ENCODE data around the gene XKR8.

Gene XKR8

DNA sequence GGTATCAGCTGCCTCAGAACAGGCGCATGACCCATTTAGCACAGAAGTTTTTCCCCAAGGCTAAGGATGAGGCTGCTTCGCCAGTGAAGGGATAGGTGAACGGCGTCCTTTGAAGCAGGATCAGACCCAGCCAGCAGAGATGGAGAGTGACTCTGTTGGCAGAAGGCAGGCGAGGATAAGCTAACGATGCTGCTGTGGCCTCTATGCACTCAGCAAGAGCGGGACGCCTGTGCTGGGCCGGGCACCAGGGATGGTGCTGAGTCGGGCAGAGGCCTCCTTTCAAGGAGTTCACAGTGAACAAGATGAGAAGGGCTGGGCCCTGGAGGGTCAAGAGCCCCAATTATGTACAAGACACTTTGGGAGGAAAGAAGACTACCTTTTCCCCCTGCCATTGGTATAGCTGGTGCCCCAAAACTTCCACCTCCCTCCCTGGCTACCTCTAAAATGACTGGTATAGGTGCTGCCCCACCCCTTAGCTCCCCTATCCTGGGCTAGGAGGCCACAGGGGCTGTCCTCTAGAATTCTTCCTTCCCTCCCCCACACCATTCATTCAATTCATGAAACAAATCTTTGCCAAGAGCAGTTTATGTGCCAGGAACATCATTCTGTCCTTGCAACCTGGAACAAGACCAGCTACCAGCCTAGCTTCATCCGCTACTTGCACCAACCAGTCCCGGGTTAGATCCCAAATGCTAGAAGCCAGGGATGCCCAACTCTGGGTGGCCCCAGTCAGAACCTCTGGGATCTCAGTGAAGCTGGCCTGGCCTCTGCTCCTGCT is 7.5 kb downstream of the XKR8 start:
- peak overlapping the region; percentile 54 for H3K27ac Mint-ChIP-seq
- peaks cover 24% of the 10 kb centered on the region for H3K4me1 Mint-ChIP-seq (ENCODE audit: low read depth)
- no peaks in the 10 kb centered on the region for H3K9me3 Mint-ChIP-seq
- no peak overlapping the region for H3K4me3 Mint-ChIP-seq
- peaks cover 21% of the 10 kb centered on the region for H3K36me3 Mint-ChIP-seq (ENCODE audit: low read depth)
- H3K27me3 Mint-ChIP-seq: no peaks in the 10 kb centered on the region

DNA sequence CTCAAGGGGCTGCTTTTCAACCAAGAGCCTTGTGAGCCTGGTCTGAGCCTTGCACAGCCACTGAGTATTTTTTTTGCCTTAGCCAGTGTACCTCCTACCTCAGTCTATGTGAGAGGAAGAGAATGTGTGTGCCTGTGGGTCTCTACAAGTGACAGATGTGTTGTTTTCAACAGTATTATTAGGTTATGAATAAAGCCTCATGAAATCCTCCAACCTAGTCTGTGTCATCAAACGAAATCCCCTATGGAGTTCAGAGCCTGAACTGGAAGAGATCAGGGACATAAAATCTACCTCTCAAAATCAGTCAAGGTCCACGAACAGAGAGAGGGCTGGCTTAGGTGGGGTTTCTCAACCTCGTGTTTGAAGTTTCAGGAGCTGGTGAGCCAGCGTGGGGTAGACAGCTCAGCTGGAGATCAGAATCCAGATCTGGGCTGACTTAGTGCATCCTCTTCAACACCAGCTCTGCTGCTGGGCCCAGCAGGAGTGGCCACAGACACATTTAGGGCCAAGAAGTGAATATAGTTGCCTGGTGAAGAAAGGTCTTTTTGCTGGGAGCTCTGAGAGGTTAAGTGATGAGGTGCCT is 8.2 kb downstream of the XKR8 start:
- Mint-ChIP-seq H3K27ac (peak overlapping the region; percentile 54), H3K4me3 (no peak overlapping the region), H3K36me3 (ENCODE audit: low read depth) (peaks cover 22% of the 10 kb centered on the region), H3K9me3 (no peaks in the 10 kb centered on the region), H3K27me3 (no peaks in the 10 kb centered on the region), H3K4me1 (ENCODE audit: low read depth) (peaks cover 24% of the 10 kb centered on the region)

DNA sequence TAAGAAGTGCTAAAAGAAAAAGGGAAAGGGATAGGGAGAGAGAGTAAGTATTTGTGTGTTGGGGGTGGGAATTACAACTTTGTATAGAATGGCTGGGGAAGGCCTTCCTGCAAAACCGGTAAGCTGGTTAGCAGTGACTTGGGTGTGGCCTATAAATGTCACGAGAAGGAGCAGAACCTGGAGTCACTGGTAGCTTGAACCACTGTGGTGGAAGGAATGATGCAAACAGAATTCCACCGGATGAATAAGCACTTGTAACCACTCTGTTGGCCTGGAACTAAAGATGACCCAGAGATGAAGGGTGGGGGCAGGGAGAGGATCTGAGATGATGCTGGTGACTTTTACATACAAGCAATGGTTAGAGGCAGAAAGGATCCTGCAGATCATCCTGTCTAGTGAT is 8.9 kb downstream of the XKR8 start:
- Mint-ChIP-seq H3K27ac (peak overlapping the region; percentile 54), H3K36me3 (ENCODE audit: low read depth) (peaks cover 27% of the 10 kb centered on the region), H3K9me3 (no peaks in the 10 kb centered on the region), H3K4me1 (ENCODE audit: low read depth) (peaks cover 24% of the 10 kb centered on the region), H3K27me3 (no peaks in the 10 kb centered on the region), H3K4me3 (no peak overlapping the region)

GRCh38 chr1:27970401-27970800 is 10.6 kb downstream of the XKR8 start:
- H3K27ac Mint-ChIP-seq: no peak overlapping the region
- no peaks in the 10 kb centered on the region for H3K27me3 Mint-ChIP-seq
- no peak overlapping the region for H3K4me3 Mint-ChIP-seq
- peaks cover 27% of the 10 kb centered on the region for H3K36me3 Mint-ChIP-seq (ENCODE audit: low read depth)
- peaks cover 24% of the 10 kb centered on the region for H3K4me1 Mint-ChIP-seq (ENCODE audit: low read depth)
- no peaks in the 10 kb centered on the region for H3K9me3 Mint-ChIP-seq

GRCh38 chr1:27971674-27972073 is 11.9 kb downstream of the XKR8 start:
- Mint-ChIP-seq H3K9me3 (no peaks in the 10 kb centered on the region), H3K4me3 (no peak overlapping the region), H3K27ac (no peak overlapping the region), H3K4me1 (ENCODE audit: low read depth) (peaks cover 24% of the 10 kb centered on the region), H3K36me3 (ENCODE audit: low read depth) (peaks cover 22% of the 10 kb centered on the region), H3K27me3 (no peaks in the 10 kb centered on the region)

GRCh38 chr1:27972141-27972540 is 12.4 kb downstream of the XKR8 start:
- Mint-ChIP-seq H3K4me1 (ENCODE audit: low read depth) (peaks cover 24% of the 10 kb centered on the region), H3K27ac (no peak overlapping the region), H3K36me3 (ENCODE audit: low read depth) (peaks cover 24% of the 10 kb centered on the region), H3K4me3 (no peak overlapping the region), H3K9me3 (no peaks in the 10 kb centered on the region), H3K27me3 (no peaks in the 10 kb centered on the region)

DNA sequence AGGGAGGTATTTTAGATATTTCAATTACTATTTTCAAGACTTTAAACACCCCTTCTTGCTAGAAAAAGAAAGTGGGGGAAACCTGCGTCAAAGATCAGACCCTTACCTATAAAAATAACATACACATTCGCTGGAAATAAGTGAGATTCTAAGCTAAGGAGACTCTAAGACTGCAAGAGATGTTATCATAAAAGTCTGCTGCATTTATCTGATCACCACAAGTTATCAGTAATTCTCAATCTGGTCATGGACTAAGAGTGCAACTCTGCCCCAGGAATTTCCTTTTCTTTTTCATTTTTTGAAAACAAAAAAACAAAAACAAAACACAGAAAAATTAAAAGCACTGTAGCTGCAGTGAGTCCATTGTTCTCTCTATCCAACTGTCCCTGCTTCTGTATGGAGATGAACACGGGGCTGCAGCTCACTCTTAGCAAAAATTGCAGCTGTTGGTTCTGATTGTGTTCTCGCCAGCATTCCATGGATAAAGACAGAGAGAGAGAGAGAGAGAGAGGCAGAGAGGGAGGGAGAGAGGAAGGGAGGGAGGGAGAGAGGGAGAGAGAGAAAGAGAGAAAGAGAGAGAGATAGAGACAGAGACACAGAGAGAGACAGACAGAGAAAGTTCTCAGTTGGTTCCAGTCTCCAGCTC is 14.1 kb downstream of the XKR8 start:
- H3K27me3 Mint-ChIP-seq: no peaks in the 10 kb centered on the region
- no peaks in the 10 kb centered on the region for H3K9me3 Mint-ChIP-seq
- peak overlapping the region; percentile 16 for H3K27ac Mint-ChIP-seq
- peaks cover 18% of the 10 kb centered on the region for H3K36me3 Mint-ChIP-seq (ENCODE audit: low read depth)
- H3K4me3 Mint-ChIP-seq: no peak overlapping the region
- H3K4me1 Mint-ChIP-seq (ENCODE audit: low read depth): peaks cover 10% of the 10 kb centered on the region

DNA sequence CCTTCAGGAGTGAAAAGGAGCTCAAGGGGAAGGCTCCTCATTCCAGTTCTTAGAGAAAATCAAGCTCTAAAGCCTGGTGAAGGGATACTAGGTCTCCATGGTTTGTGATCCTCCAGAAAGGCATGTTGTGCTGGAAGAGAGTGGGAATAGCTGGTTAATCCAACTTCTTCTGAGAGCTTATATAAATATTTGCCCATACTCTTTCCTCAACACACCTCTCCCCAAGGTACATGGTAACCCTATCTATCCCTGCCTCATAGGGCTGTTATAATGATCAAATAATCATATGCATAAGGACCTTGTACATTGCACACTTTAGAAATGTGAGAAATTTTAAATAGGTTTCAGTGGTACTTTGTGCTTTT is 14.6 kb downstream of the XKR8 start:
- H3K27me3 Mint-ChIP-seq: no peaks in the 10 kb centered on the region
- H3K4me1 Mint-ChIP-seq (ENCODE audit: low read depth): peaks cover 5% of the 10 kb centered on the region
- H3K9me3 Mint-ChIP-seq: no peaks in the 10 kb centered on the region
- no peak overlapping the region for H3K27ac Mint-ChIP-seq
- peaks cover 18% of the 10 kb centered on the region for H3K36me3 Mint-ChIP-seq (ENCODE audit: low read depth)
- H3K4me3 Mint-ChIP-seq: no peak overlapping the region

- Mint-ChIP-seq H3K9me3 (no peaks in the 10 kb centered on the region), H3K36me3 (ENCODE audit: low read depth) (peaks cover 7% of the 10 kb centered on the region), H3K4me3 (no peak overlapping the region), H3K4me1 (ENCODE audit: low read depth) (no peaks in the 10 kb centered on the region), H3K27me3 (no peaks in the 10 kb centered on the region), H3K27ac (no peak overlapping the region)
Observed at GRCh38 chr1:27979151-27979858, 19.5 kb downstream of the XKR8 start.

DNA sequence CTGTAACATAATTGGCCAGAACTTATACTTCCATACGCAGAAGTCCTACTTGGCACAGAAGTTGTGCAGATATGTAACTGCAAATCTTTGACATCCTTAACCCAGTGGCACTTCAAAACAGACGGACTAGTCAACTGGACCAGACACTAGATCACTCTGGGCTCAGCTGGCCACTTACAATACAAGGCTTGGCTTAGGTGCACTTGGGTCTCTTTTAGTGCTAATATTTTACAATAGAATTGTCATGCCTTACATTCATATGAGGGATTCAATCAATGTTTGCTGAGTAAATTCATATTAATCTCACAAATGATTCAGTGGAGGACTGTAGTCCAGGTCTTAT is 20.1 kb downstream of the XKR8 start:
- no peaks in the 10 kb centered on the region for H3K27me3 Mint-ChIP-seq
- no peaks in the 10 kb centered on the region for H3K9me3 Mint-ChIP-seq
- peaks cover 8% of the 10 kb centered on the region for H3K36me3 Mint-ChIP-seq (ENCODE audit: low read depth)
- no peak overlapping the region for H3K27ac Mint-ChIP-seq
- no peaks in the 10 kb centered on the region for H3K4me1 Mint-ChIP-seq (ENCODE audit: low read depth)
- no peak overlapping the region for H3K4me3 Mint-ChIP-seq

- Mint-ChIP-seq H3K27me3 (no peaks in the 10 kb centered on the region), H3K4me3 (no peak overlapping the region), H3K27ac (no peak overlapping the region), H3K4me1 (ENCODE audit: low read depth) (no peaks in the 10 kb centered on the region), H3K9me3 (no peaks in the 10 kb centered on the region), H3K36me3 (ENCODE audit: low read depth) (peaks cover 13% of the 10 kb centered on the region)
Observed at GRCh38 chr1:27980216-27980845, 20.6 kb downstream of the XKR8 start.

DNA sequence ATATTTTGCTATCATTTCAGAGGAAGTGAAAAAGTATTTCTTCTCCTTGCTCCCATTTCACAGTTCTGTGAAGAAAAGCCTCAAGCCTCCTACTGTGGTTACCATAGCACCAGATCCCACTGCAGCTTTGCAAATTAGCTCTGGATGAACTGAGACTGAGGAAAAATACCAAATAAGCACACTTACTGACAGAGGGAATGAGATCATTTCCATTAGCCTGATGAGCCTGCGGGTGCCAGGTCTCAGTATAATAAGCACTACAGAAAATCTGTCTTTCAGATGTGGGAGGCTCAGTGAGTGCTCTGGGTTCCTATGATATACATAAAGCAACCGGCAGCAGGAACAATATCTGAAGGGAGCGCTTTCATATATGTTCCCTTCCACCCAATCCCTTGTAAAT is 21.4 kb downstream of the XKR8 start:
- Mint-ChIP-seq H3K9me3 (no peaks in the 10 kb centered on the region), H3K27me3 (no peaks in the 10 kb centered on the region), H3K27ac (peak overlapping the region; percentile 18), H3K4me3 (no peak overlapping the region), H3K36me3 (ENCODE audit: low read depth) (peaks cover 15% of the 10 kb centered on the region), H3K4me1 (ENCODE audit: low read depth) (no peaks in the 10 kb centered on the region)

GRCh38 chr1:27990920-27991537 is 31.3 kb downstream of the XKR8 start:
- H3K4me3 Mint-ChIP-seq: no peak overlapping the region
- no peaks in the 10 kb centered on the region for H3K9me3 Mint-ChIP-seq
- H3K27ac Mint-ChIP-seq: no peak overlapping the region
- peaks cover 60% of the 10 kb centered on the region for H3K36me3 Mint-ChIP-seq (ENCODE audit: low read depth)
- no peaks in the 10 kb centered on the region for H3K27me3 Mint-ChIP-seq
- peaks cover 33% of the 10 kb centered on the region for H3K4me1 Mint-ChIP-seq (ENCODE audit: low read depth)

DNA sequence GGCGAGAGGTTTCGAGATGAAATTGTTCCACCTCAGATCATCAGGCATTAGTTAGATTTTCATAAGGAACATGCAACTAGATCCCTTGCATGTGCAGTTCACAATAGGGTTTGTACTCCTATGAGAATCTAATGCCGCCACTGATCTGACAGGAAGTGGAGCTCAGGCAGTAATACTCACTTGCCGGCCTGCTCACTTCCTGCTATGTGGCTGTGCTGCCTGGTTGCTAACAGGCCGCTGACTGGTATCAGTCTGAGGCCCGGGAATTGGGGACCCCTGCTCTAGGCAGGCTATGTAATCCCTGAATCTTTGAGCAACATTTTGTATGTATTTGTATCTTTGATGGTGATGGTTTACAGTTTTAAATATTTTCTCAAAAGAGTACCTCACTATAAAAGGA is 32.5 kb downstream of the XKR8 start:
- Mint-ChIP-seq H3K9me3 (no peaks in the 10 kb centered on the region), H3K27ac (peak overlapping the region; percentile 79), H3K4me3 (no peak overlapping the region), H3K4me1 (ENCODE audit: low read depth) (peaks cover 28% of the 10 kb centered on the region), H3K27me3 (no peaks in the 10 kb centered on the region), H3K36me3 (ENCODE audit: low read depth) (peaks cover 67% of the 10 kb centered on the region)

All from stimulated activated naive CD8-positive, alpha-beta T cell treated with anti-CD3 and anti-CD28 coated beads, Interleukin-15, Interleukin-2, amounts not matched to agents 100 ng/mL and 50 ng/mL, for 24 hours (primary cell).